ENCODE measurements around the gene PRR23C.

The PRR23C gene

DNA sequence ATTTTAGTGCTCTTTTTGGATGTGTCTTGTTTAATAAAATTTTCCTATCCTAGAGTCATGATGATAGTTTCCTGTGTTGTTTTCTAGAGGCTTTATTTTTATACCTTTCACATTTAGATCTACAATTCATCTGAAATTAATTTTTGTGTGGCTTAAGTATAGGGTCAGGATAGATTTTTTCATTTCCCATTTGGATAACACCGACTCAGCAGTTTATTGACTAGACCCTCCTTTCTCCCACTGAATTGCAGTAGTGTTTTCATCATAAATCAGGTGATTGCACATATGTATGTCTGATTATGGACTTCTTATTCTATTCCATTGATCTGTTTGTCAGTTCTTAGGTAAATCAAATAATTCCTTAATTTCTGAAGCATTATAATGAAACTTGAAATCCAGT is 49.0 kb downstream of the PRR23C start:
- DNase-seq (ENCODE audit: low spot score): no peak
